Central memory CD8-positive, alpha-beta T cell (primary cell): Measurements from ENCODE around the gene LHX3.

Experiments
- ATAC-seq: fragments of 150-1000 bp; cut with Tn5 transposase; replicated peaks from 2 replicates; pipeline ENCODE4 v1.10.0; 2022; ENCODE audit warnings: mild to moderate bottlenecking, moderate FRiP score, moderate number of reproducible peaks; ENCODE audit not compliant: poor library complexity, severe bottlenecking; ENCODE audit errors: extremely low read depth
- DNase-seq, 2 donors: peaks; one replicate each; pipeline ENCODE4 v3.0.0; 2021; ENCODE audit warnings: low spot score in 2 of 2
- H3K27ac Mint-ChIP-seq: one replicate; pipeline ENCODE4 v1.8.0; 2022; ENCODE audit warnings: low read depth, mild to moderate bottlenecking, moderate library complexity, mixed read lengths
- H3K27me3 Mint-ChIP-seq: one replicate; pipeline ENCODE4 v1.8.0; 2022; ENCODE audit warnings: mixed read lengths
- H3K36me3 Mint-ChIP-seq: one replicate; pipeline ENCODE4 v1.8.0; 2022; ENCODE audit warnings: mild to moderate bottlenecking, moderate library complexity, mixed read lengths; ENCODE audit not compliant: insufficient read depth
- H3K4me1 Mint-ChIP-seq: one replicate; pipeline ENCODE4 v1.8.0; 2022; ENCODE audit warnings: mixed read lengths
- H3K4me3 Mint-ChIP-seq: one replicate; pipeline ENCODE4 v1.8.0; 2022; ENCODE audit warnings: mild to moderate bottlenecking, moderate library complexity, mixed read lengths
- H3K9me3 Mint-ChIP-seq: one replicate; pipeline ENCODE4 v1.8.0; 2022; ENCODE audit warnings: mixed read lengths

LHX3 gene

GRCh38 chr9:136204838-136205706 lies at the start of gene LHX3:
Gene LHX3, minus strand, starts transcription at chr9:136205128. Its CDS starts 116 bp downstream, at chr9:136205012.
- Mint-ChIP-seq H3K4me1 (peaks cover 7% of the 10 kb centered on the region), H3K4me3 (no peak within 1 kb of the TSS), H3K27ac (no peak within 1 kb of the TSS), H3K9me3 (no peaks in the 10 kb centered on the region), H3K27me3 (peaks cover 22% of the 10 kb centered on the region), H3K36me3 (peaks cover 7% of the 10 kb centered on the region)
- ATAC-seq (no peak), DNase-seq (no peak)

- no peak for DNase-seq
- Mint-ChIP-seq H3K27me3 (peaks cover 9% of the 10 kb centered on the region), H3K27ac (no peak overlapping the region), H3K9me3 (no peaks in the 10 kb centered on the region), H3K4me3 (no peak overlapping the region), H3K4me1 (no peaks in the 10 kb centered on the region), H3K36me3 (no peaks in the 10 kb centered on the region)
- no peak for ATAC-seq
These were observed 48.6 kb upstream of the LHX3 start for GRCh38 chr9:136253246-136254130.

GRCh38 chr9:136252846-136253245 lies 47.9 kb upstream of the LHX3 start:
- H3K4me3 Mint-ChIP-seq: no peak overlapping the region
- H3K27me3 Mint-ChIP-seq: peaks cover 9% of the 10 kb centered on the region
- no peaks in the 10 kb centered on the region for H3K9me3 Mint-ChIP-seq
- no peak overlapping the region for H3K27ac Mint-ChIP-seq
- no peaks in the 10 kb centered on the region for H3K4me1 Mint-ChIP-seq
- DNase-seq (no peak), ATAC-seq (no peak)
- no peaks in the 10 kb centered on the region for H3K36me3 Mint-ChIP-seq

GRCh38 chr9:136252281-136252680 lies 47.4 kb upstream of the LHX3 start:
- Mint-ChIP-seq H3K27me3 (peaks cover 9% of the 10 kb centered on the region), H3K4me1 (no peaks in the 10 kb centered on the region), H3K9me3 (no peaks in the 10 kb centered on the region), H3K27ac (no peak overlapping the region), H3K4me3 (no peak overlapping the region), H3K36me3 (no peaks in the 10 kb centered on the region)
- DNase-seq: no peak
- ATAC-seq: no peak

- Mint-ChIP-seq H3K27ac (no peak overlapping the region), H3K4me3 (no peak overlapping the region), H3K27me3 (peaks cover 9% of the 10 kb centered on the region), H3K4me1 (no peaks in the 10 kb centered on the region), H3K9me3 (no peaks in the 10 kb centered on the region), H3K36me3 (no peaks in the 10 kb centered on the region)
- DNase-seq: no peak
- no peak for ATAC-seq
These were observed 46.6 kb upstream of the LHX3 start for GRCh38 chr9:136251264-136252115.

- H3K4me3 Mint-ChIP-seq: no peak overlapping the region
- no peaks in the 10 kb centered on the region for H3K9me3 Mint-ChIP-seq
- DNase-seq (no peak), ATAC-seq (no peak)
- H3K4me1 Mint-ChIP-seq: no peaks in the 10 kb centered on the region
- H3K36me3 Mint-ChIP-seq: no peaks in the 10 kb centered on the region
- peaks cover 9% of the 10 kb centered on the region for H3K27me3 Mint-ChIP-seq
- no peak overlapping the region for H3K27ac Mint-ChIP-seq
These were observed 45.7 kb upstream of the LHX3 start for GRCh38 chr9:136250676-136251075.

GRCh38 chr9:136249877-136250559 lies 45.1 kb upstream of the LHX3 start:
- Mint-ChIP-seq H3K4me1 (peaks cover 2% of the 10 kb centered on the region), H3K9me3 (no peaks in the 10 kb centered on the region), H3K4me3 (no peak overlapping the region), H3K36me3 (peaks cover under 1% of the 10 kb centered on the region), H3K27ac (no peak overlapping the region), H3K27me3 (peaks cover 9% of the 10 kb centered on the region)
- DNase-seq: no peak
- ATAC-seq: no peak

- Mint-ChIP-seq H3K27me3 (peaks cover 9% of the 10 kb centered on the region), H3K4me3 (no peak overlapping the region), H3K27ac (no peak overlapping the region), H3K36me3 (peaks cover 5% of the 10 kb centered on the region), H3K9me3 (no peaks in the 10 kb centered on the region), H3K4me1 (peaks cover 10% of the 10 kb centered on the region)
- DNase-seq: no peak
- ATAC-seq: no peak
These were observed 44.3 kb upstream of the LHX3 start for GRCh38 chr9:136248951-136249876.

- ATAC-seq (no peak), DNase-seq (no peak)
- Mint-ChIP-seq H3K4me1 (peaks cover 21% of the 10 kb centered on the region), H3K27me3 (peaks cover 4% of the 10 kb centered on the region), H3K27ac (no peak overlapping the region), H3K4me3 (no peak overlapping the region), H3K9me3 (no peaks in the 10 kb centered on the region), H3K36me3 (peaks cover 7% of the 10 kb centered on the region)
These were observed 43.2 kb upstream of the LHX3 start for GRCh38 chr9:136247947-136248637.

- no peaks in the 10 kb centered on the region for H3K9me3 Mint-ChIP-seq
- no peaks in the 10 kb centered on the region for H3K27me3 Mint-ChIP-seq
- H3K4me3 Mint-ChIP-seq: no peak overlapping the region
- H3K27ac Mint-ChIP-seq: no peak overlapping the region
- DNase-seq (no peak), ATAC-seq (no peak)
- H3K4me1 Mint-ChIP-seq: peaks cover 25% of the 10 kb centered on the region
- H3K36me3 Mint-ChIP-seq: peaks cover 7% of the 10 kb centered on the region
These were observed 42.6 kb upstream of the LHX3 start for GRCh38 chr9:136247551-136247916.
